Measurements from ENCODE around the gene CGB8. TPM values are rescaled to one million over a fixed set of nuclear protein-coding genes. Genes with fewer than 3 reads are reported as not detected.
"Not testable (repeated sequence)": the region's sequence is repeated elsewhere in the genome, so short reads cannot be mapped to it uniquely, and the experiment has no call there.

The CGB8 gene
- total RNA-seq, 2 experiments from 2014 or later: not detected

DNA sequence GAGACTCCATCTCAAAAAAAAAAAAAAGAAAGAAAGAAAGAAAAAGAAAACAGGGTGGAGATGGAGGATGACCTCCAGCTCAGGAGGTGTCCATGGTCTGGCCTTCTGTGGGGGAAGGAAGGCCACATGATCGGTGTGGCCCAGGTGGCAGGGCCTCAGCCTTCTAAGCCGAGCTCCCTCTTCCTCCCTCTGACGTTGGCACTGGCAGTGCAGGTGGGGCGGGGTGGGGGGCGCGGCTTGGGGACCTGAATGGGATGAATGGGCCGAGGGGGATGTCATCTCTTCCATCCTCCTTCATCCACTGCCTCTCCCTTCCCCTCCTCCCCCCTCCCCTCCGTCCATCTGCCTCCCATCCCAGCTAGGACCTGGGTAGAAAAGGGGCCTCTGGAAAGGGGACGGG is 9.2 kb downstream of the CGB8 start:
- H3K4me1 Mint-ChIP-seq (ENCODE audit: low read depth); H3K27ac Mint-ChIP-seq; DNase-seq; H3K36me3 Mint-ChIP-seq (ENCODE audit: low read depth); POLR2A ChIA-PET; ATAC-seq; H3K9me3 Mint-ChIP-seq (ENCODE audit: insufficient read depth); H3K4me3 Mint-ChIP-seq; CTCF ChIA-PET; H3K27me3 Mint-ChIP-seq (ENCODE audit: low read depth): not testable (repeated sequence)

DNA sequence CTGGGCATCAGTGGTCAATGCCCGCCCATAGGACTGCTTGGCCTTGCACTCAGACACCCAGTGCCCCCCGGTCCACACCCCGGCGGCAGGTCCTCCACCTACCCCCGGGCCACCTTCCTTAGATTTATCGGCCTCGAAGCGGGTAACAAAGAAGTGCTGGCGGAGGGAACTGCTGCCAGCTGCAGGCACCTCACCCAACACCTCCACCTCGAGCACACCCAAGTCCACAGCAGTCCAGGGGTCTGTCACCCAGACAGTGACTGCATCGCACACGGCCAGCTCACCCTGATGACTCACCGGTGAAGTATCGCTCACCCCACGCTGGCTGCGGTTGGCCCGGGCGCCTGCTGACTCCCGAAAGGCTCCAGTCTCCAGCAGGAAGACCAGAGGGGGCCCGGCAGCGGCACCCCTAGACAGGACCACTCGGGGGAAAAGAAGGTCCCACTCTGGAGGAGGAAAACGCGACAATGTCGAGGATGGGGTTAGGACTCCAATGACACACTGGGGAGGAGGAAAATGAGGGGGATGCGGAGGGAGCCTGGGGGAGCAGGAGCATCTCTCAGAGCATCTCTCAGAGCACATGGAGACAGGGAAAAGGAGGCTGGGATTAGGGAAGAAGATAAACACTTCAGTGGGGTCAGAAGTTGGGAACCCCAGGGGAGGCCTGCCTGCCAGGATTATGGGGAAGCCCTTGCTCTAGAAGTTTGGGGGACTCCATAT is 10.2 kb downstream of the CGB8 start:
- POLR2A ChIA-PET; ATAC-seq; H3K27me3 Mint-ChIP-seq (ENCODE audit: low read depth); CTCF ChIA-PET; H3K4me3 Mint-ChIP-seq; DNase-seq; H3K4me1 Mint-ChIP-seq (ENCODE audit: low read depth); H3K9me3 Mint-ChIP-seq (ENCODE audit: insufficient read depth); H3K36me3 Mint-ChIP-seq (ENCODE audit: low read depth); H3K27ac Mint-ChIP-seq: not testable (repeated sequence)

DNA sequence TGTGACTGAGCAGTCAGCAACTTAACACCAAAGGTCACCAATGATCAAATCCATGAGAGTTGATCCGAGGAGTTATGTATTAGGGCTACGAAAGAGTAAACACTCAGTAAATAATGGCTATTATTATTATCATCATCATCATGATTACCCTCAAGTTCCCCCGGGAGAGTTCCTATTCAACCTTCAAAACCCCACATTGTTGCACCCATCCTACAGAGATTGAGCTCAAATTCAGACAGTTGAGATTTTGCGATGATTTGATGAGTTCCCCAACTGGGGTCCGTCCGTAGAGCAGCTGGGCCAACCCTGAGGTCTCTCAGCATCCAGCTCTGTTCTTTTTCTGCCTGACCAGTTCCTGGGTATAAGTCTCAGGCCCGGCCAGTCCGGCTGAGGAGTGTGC is 10.8 kb downstream of the CGB8 start:
- H3K9me3 Mint-ChIP-seq (ENCODE audit: insufficient read depth); CTCF ChIA-PET; H3K36me3 Mint-ChIP-seq (ENCODE audit: low read depth); H3K4me3 Mint-ChIP-seq; H3K4me1 Mint-ChIP-seq (ENCODE audit: low read depth); H3K27me3 Mint-ChIP-seq (ENCODE audit: low read depth); H3K27ac Mint-ChIP-seq; POLR2A ChIA-PET; ATAC-seq; DNase-seq: not testable (repeated sequence)

DNA sequence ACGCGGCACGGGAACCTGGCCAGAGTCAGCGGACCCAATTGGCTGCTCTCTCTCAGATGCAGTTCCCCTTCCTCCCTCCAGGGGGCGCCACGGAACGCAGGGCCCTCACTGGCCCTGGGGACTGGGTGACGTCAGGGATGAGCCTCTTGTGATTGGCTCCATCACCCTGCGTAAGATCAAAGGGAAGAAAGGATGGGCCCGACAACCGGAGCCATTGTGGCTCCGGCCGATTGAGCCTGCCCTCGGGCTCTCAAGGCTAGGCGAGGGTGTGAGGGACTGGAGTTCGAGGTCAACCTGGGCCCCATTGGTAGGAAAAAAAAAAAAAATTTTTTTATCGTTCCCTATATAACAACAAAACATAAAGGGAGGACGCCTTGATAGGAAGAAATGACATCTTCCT is 12.1 kb downstream of the CGB8 start, which contains the start of gene CGB1:
TSS of gene CGB1 (minus strand) at position 81 of the 400 bp plus-strand sequence. CDS start 184 bp downstream, outside the sequence.
- ATAC-seq: peak; percentile 64
- peak; percentile 62 for DNase-seq
- H3K4me3 Mint-ChIP-seq; H3K9me3 Mint-ChIP-seq (ENCODE audit: insufficient read depth); H3K27ac Mint-ChIP-seq; H3K4me1 Mint-ChIP-seq (ENCODE audit: low read depth); CTCF ChIA-PET; H3K27me3 Mint-ChIP-seq (ENCODE audit: low read depth); H3K36me3 Mint-ChIP-seq (ENCODE audit: low read depth); POLR2A ChIA-PET: not testable (repeated sequence)

DNA sequence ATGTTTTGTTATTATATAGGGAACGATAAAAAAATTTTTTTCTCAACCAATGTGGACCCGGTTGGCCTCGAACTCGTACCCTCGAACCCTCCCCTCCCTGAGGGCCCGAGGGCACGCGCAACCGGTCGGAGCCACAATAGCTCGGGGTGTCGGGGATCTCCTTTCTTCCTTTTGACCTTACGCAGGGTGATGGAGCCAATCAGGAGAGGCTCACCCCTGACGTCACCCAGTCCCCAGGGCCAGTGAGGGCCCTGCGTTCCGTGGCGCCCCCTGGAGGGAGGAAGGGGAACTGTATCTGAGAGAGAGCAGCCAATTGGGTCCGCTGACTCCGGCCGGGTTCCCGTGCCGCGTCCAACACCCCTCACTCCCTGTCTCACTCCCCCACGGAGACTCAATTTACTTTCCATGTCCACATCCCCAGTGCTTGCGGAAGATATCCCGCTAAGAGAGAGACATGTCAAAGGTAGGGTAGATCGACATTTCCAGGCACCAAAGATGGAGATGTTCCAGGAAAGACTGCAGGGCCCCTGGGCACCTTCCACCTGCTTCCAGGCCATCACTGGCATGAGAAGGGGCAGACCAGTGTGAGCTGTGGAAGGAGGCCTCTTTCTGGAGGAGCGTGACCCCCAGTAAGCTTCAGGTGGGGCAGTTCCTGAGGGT is 17.1 kb downstream of the CGB8 start, which contains the start of gene CGB2:
TSS of gene CGB2 (plus strand) at position 249 of the 660 bp plus-strand sequence. CDS start at position 455, 206 bp downstream.
- H3K4me1 Mint-ChIP-seq (ENCODE audit: low read depth); H3K27me3 Mint-ChIP-seq (ENCODE audit: low read depth); CTCF ChIA-PET; POLR2A ChIA-PET; H3K27ac Mint-ChIP-seq; H3K9me3 Mint-ChIP-seq (ENCODE audit: insufficient read depth); H3K36me3 Mint-ChIP-seq (ENCODE audit: low read depth): not testable (repeated sequence)
- ATAC-seq (peak; percentile 71), DNase-seq (peak; percentile 67)
- peak within 1 kb of the TSS; percentile 28 for H3K4me3 Mint-ChIP-seq

DNA sequence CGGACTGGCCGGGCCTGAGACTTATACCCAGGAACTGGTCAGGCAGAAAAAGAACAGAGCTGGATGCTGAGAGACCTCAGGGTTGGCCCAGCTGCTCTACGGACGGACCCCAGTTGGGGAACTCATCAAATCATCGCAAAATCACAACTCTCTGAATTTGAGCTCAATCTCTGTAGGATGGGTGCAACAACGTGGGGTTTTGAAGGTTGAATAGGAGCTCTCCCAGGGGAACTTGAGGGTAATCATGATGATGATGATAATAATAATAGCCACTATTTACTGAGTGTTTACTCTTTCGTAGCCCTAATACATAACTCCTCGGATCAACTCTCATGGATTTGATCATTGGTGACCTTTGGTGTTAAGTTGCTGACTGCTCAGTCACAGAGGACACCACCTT is 18.6 kb downstream of the CGB8 start:
- H3K4me3 Mint-ChIP-seq; CTCF ChIA-PET; H3K9me3 Mint-ChIP-seq (ENCODE audit: insufficient read depth); ATAC-seq; POLR2A ChIA-PET; DNase-seq; H3K36me3 Mint-ChIP-seq (ENCODE audit: low read depth); H3K4me1 Mint-ChIP-seq (ENCODE audit: low read depth); H3K27ac Mint-ChIP-seq; H3K27me3 Mint-ChIP-seq (ENCODE audit: low read depth): not testable (repeated sequence)

DNA sequence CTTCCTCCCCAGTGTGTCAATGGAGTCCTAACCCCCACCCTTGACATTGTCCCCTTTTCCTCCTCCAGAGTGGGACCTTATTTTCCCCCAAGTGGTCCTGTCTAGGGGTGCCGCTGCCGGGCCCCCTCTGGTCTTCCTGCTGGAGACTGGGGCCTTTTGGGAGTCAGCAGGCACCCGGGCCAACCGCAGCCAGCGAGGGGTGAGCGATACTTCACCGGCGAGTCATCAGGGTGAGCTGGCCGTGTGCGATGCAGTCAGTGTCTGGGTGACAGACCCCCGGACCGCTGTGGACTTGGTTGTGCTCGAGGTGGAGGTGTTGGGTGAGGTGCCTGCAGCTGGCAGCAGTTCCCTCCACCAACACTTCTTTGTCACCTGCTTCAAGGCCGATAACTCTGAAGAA is 19.2 kb downstream of the CGB8 start:
- ATAC-seq; H3K27me3 Mint-ChIP-seq (ENCODE audit: low read depth); H3K36me3 Mint-ChIP-seq (ENCODE audit: low read depth); POLR2A ChIA-PET; H3K27ac Mint-ChIP-seq; H3K9me3 Mint-ChIP-seq (ENCODE audit: insufficient read depth); H3K4me3 Mint-ChIP-seq; DNase-seq; CTCF ChIA-PET; H3K4me1 Mint-ChIP-seq (ENCODE audit: low read depth): not testable (repeated sequence)

DNA sequence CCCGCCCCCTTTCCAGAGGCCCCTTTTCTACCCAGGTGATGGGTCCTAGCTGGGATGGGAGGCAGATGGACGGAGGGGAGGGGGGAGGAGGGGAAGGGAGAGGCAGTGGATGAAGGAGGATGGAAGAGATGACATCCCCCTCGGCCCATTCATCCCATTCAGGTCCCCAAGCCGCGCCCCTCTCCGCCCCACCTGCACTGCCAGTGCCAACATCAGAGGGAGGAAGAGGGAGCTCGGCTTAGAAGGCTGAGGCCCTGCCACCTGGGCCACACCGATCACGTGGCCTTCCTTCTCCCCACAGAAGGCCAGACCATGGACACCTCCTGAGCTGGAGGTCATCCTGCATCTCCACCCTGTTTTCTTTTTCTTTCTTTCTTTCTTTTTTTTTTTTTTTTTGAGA is 20.2 kb downstream of the CGB8 start:
- H3K27ac Mint-ChIP-seq; H3K27me3 Mint-ChIP-seq (ENCODE audit: low read depth); H3K4me3 Mint-ChIP-seq; H3K36me3 Mint-ChIP-seq (ENCODE audit: low read depth); H3K4me1 Mint-ChIP-seq (ENCODE audit: low read depth); CTCF ChIA-PET; DNase-seq; ATAC-seq; H3K9me3 Mint-ChIP-seq (ENCODE audit: insufficient read depth); POLR2A ChIA-PET: not testable (repeated sequence)

DNA sequence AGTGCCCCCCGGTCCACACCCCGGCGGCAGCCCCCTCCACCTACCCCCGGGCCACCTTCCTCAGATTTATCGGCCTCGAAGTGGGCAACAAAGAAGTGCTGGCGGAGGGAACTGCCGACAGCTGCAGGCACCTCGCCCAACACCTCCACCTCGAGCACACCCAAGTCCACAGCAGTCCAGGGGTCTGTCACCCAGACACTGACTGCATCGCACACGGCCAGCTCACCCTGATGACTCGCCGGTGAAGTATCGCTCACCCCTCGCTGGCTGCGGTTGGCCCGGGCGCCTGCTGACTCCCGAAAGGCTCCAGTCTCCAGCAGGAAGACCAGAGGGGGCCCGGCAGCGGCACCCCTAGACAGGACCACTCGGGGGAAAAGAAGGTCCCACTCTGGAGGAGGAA is 23.3 kb downstream of the CGB8 start:
- H3K27ac Mint-ChIP-seq; POLR2A ChIA-PET; CTCF ChIA-PET; H3K27me3 Mint-ChIP-seq (ENCODE audit: low read depth); H3K4me3 Mint-ChIP-seq; DNase-seq; H3K9me3 Mint-ChIP-seq (ENCODE audit: insufficient read depth); ATAC-seq; H3K36me3 Mint-ChIP-seq (ENCODE audit: low read depth): not testable (repeated sequence)
- peaks cover 10% of the 10 kb centered on the region for H3K4me1 Mint-ChIP-seq (ENCODE audit: low read depth)

DNA sequence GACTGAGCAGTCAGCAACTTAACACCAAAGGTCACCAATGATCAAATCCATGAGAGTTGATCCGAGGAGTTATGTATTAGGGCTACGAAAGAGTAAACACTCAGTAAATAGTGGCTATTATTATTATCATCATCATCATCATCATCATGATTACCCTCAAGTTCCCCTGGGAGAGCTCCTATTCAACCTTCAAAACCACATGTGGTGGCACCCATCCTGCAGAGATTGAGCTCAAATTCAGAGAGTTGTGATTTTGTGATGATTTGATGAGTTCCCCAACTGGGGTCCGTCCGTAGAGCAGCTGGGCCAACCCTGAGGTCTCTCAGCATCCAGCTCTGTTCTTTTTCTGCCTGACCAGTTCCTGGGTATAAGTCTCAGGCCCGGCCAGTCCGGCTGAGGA is 23.8 kb downstream of the CGB8 start:
- DNase-seq; ATAC-seq; H3K9me3 Mint-ChIP-seq (ENCODE audit: insufficient read depth); H3K27ac Mint-ChIP-seq; H3K36me3 Mint-ChIP-seq (ENCODE audit: low read depth); H3K27me3 Mint-ChIP-seq (ENCODE audit: low read depth); CTCF ChIA-PET; POLR2A ChIA-PET; H3K4me3 Mint-ChIP-seq: not testable (repeated sequence)
- H3K4me1 Mint-ChIP-seq (ENCODE audit: low read depth): peaks cover 15% of the 10 kb centered on the region

DNA sequence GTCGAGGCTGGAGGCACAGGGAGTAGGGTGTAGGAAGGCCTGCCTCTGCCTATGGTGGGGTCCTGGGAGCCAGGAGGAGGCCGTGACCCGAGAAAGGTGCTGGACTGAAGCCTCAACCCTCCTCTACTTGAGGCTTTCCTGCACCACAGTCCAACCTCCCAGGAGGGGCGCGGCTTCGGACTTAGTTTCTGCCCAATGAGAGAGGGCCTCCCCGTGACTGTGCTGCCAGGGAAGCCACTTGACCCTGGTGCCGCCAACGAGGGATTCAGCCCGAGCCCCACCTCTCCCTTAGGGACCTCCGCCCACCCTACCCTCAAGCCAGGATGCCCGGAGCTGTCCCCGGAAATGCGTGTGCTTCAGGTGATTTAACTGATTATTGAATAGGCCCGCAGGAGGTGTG is 24.7 kb downstream of the CGB8 start, which contains the start of gene CGB3:
TSS of gene CGB3 (minus strand) at position 101 of the 400 bp plus-strand sequence. CDS start 362 bp downstream, outside the sequence.
- POLR2A ChIA-PET; H3K36me3 Mint-ChIP-seq (ENCODE audit: low read depth); H3K9me3 Mint-ChIP-seq (ENCODE audit: insufficient read depth); DNase-seq; ATAC-seq; H3K27ac Mint-ChIP-seq; CTCF ChIA-PET; H3K27me3 Mint-ChIP-seq (ENCODE audit: low read depth); H3K4me3 Mint-ChIP-seq: not testable (repeated sequence)
- peaks cover 21% of the 10 kb centered on the region for H3K4me1 Mint-ChIP-seq (ENCODE audit: low read depth)

DNA sequence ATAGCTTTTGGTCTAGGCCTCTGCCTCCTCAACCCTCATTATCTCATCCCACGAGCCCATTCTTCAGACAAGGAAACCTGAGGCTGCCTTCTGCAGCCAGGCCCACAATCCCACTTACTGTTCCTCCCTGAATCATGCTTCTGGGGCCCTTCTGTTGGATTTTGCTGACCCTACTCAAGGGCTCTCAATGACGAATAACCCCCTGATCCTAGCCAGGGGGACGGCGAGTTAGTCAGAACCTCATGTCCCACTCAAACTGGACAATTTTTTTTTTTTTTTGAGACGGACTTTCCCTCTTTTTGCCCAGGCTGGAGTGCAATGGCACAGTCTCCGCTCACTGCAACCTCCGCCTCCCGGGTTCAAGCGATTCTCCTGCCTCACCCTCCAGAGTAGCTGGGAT is 26.8 kb downstream of the CGB8 start:
- Mint-ChIP-seq H3K27me3 (ENCODE audit: low read depth) (peaks cover 11% of the 10 kb centered on the region), H3K4me1 (ENCODE audit: low read depth) (peaks cover 38% of the 10 kb centered on the region), H3K9me3 (ENCODE audit: insufficient read depth) (no peaks in the 10 kb centered on the region), H3K36me3 (ENCODE audit: low read depth) (no peaks in the 10 kb centered on the region), H3K4me3 (no peak overlapping the region), H3K27ac (no peak overlapping the region)
- ATAC-seq: no peak
- no peak for DNase-seq
- ChIA-PET CTCF (interaction anchor here (1.4 to 5.8 kb wide), 2 partner anchors 23 to 76 kb away, joined by 4 to 32 read pairs; no protein-coding TSS in a partner anchor), POLR2A (no interaction called here)
